ENCODE measurements around the gene ZNF385B.

ZNF385B gene

DNA sequence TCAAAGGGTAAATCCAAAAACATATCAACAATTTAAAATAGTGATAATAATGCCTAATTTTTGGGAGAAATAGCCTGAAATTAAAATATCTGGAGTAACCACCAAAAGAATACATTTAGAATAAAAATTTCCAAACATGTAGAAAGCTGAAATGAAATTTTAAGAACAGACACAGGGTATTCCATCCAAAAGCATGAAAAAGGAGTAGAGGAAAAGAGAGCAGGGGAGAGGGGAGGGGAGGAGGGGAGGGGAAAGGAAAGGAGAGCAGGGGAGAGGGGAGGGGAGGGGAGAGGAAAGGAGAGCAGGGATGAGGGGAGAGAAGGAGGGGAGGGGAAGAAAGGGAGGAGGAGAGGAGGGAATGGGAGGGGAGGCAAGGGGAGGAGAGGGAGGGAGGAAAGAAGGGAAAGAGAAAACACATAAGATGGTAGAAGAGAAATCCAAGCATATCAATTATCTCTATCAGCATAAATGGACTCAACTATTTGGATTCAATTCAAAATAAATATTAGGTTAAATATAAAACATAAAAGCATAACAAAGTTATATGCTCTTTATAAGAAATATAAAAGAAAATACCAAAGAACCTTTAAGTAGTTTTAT, 141.1 kb downstream of the ZNF385B start:
- Mint-ChIP-seq H3K27me3 (no peaks in the 10 kb centered on the region), H3K4me3 (no peak overlapping the region), H3K4me1 (no peaks in the 10 kb centered on the region), H3K36me3 (no peaks in the 10 kb centered on the region), H3K9me3 (no peaks in the 10 kb centered on the region), H3K27ac (no peak overlapping the region)
- CTCF ChIA-PET = no interaction called here
- DNase-seq = no peak

DNA sequence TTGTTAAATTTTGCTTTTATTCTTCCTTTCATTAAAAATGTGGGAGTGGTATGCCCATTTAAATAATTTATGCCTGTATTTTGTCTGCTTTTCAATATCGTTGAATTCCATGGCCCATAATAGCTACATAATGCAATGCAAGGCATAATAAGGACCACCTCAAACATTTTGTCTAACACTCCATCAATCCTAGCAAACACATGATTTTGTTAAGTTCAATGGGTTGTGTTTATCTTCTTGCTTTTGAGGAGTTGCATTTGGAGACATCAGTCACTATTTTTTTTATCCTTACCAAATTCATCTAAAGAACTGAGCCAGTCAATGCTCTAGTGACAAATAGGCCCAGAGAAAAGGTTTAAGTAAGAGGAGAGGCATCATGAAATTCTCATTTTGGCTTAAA, 145.5 kb downstream of the ZNF385B start:
- CTCF ChIA-PET = no interaction called here
- H3K27ac Mint-ChIP-seq = no peak overlapping the region
- no peak overlapping the region for H3K4me3 Mint-ChIP-seq
- no peaks in the 10 kb centered on the region for H3K36me3 Mint-ChIP-seq
- no peaks in the 10 kb centered on the region for H3K27me3 Mint-ChIP-seq
- H3K9me3 Mint-ChIP-seq = no peaks in the 10 kb centered on the region
- DNase-seq = no peak
- H3K4me1 Mint-ChIP-seq = no peaks in the 10 kb centered on the region

DNA sequence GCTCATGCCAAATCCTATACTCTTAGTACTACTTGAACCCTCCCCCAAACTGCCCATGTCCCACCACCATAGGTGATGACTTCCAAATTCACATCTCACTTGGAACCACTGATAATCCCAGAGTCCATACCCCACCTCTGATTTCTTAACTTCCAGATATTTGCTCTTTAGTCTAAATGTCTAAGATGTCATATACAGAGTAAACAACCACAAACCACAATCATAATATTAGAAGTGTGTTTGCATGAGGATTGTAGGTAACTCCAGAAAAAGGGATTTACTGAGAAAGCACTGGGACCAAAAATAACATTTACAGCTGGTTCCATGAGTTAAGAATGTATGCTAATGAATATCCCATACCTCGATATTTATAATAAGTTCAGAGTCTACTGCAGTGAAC, 146.2 kb downstream of the ZNF385B start:
- Mint-ChIP-seq H3K9me3 (no peaks in the 10 kb centered on the region), H3K36me3 (no peaks in the 10 kb centered on the region), H3K4me3 (no peak overlapping the region), H3K27me3 (no peaks in the 10 kb centered on the region), H3K4me1 (no peaks in the 10 kb centered on the region), H3K27ac (no peak overlapping the region)
- CTCF ChIA-PET = no interaction called here
- DNase-seq = no peak

DNA sequence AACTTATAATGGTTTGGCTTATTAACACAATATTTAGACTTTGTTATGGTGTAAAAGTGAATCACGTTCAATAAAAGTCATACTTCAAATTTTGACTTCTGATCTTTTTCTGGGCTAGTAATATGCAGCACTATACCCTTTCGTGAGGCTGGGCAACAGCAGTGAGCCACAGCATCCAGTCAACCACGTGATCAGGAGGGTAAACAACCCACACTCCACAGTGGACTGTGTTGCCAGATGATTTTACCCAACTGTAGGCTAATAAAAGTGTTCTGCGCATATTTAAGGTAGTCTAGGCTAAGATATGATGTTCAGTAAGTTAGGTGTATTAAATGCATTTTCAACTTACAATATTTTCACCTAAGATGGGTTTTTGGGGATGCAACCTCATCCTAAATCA, 148.6 kb downstream of the ZNF385B start:
- CTCF ChIA-PET = no interaction called here
- Mint-ChIP-seq H3K27ac (no peak overlapping the region), H3K27me3 (no peaks in the 10 kb centered on the region), H3K4me3 (no peak overlapping the region), H3K36me3 (no peaks in the 10 kb centered on the region), H3K9me3 (no peaks in the 10 kb centered on the region), H3K4me1 (no peaks in the 10 kb centered on the region)
- no peak for DNase-seq

DNA sequence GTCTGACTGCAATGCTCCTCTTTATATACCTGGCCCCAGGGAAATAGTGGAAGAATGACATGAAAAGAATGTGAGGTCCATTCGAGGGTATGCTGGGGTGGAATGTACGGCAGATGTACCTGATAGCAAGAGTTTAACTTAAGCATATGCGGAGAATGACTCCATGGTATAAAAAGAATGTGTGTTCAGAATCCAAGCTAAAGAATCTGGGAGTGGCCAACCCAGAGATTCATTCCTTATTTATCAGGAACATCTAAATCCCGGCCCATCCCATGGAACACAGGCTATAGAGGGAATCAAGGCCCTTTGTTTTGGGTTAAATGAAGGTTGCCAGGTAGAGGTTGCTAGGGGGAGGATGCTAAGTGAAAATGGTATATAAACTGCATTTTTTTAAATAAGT, 150.0 kb downstream of the ZNF385B start:
- Mint-ChIP-seq H3K4me3 (no peak overlapping the region), H3K27ac (no peak overlapping the region), H3K9me3 (no peaks in the 10 kb centered on the region), H3K27me3 (no peaks in the 10 kb centered on the region), H3K4me1 (no peaks in the 10 kb centered on the region), H3K36me3 (no peaks in the 10 kb centered on the region)
- no peak for DNase-seq
- CTCF ChIA-PET = no interaction called here

DNA sequence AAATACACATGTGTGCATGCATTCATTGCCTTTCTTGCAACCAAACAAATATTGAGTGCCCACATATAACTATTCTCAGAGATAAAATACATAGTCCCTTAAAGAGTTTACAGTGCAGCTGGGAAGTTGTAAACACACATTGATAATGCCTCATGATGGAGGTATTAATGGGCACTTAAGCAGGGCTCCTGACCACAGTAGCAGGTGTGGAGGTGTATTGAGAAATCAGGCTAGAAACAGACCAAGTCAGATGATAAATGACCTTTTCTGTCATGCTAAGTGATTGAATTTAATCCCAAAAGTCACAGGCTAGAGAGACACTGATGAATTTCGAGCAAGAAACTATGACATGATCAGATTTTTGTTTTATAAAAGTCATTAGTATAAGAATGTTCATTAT, 157.7 kb downstream of the ZNF385B start:
- no peak overlapping the region for H3K4me3 Mint-ChIP-seq
- H3K36me3 Mint-ChIP-seq = no peaks in the 10 kb centered on the region
- no peak overlapping the region for H3K27ac Mint-ChIP-seq
- no peaks in the 10 kb centered on the region for H3K9me3 Mint-ChIP-seq
- no peaks in the 10 kb centered on the region for H3K4me1 Mint-ChIP-seq
- no peaks in the 10 kb centered on the region for H3K27me3 Mint-ChIP-seq
- CTCF ChIA-PET = no interaction called here
- no peak for DNase-seq

DNA sequence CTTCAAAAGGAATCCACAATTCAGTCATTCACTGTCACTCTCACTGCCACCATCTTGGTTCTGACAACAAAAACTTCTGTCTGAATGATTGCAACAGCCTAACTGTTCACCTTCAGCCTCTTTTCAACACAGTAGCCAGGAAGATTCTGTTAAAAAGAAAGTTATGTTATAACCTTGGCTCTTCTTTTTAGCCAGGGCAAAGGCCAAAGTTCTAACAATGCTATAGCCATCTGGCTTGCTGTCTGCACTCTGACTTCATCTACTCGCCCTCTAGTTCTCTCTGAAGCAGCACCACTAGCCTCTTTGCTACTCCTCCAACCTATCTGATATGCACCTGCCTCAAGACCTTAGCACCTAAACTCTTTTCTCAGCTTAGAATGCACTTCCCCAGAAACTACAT, 158.5 kb downstream of the ZNF385B start:
- Mint-ChIP-seq H3K27ac (no peak overlapping the region), H3K4me1 (no peaks in the 10 kb centered on the region), H3K36me3 (no peaks in the 10 kb centered on the region), H3K9me3 (no peaks in the 10 kb centered on the region), H3K4me3 (no peak overlapping the region), H3K27me3 (no peaks in the 10 kb centered on the region)
- no peak for DNase-seq
- CTCF ChIA-PET = no interaction called here

DNA sequence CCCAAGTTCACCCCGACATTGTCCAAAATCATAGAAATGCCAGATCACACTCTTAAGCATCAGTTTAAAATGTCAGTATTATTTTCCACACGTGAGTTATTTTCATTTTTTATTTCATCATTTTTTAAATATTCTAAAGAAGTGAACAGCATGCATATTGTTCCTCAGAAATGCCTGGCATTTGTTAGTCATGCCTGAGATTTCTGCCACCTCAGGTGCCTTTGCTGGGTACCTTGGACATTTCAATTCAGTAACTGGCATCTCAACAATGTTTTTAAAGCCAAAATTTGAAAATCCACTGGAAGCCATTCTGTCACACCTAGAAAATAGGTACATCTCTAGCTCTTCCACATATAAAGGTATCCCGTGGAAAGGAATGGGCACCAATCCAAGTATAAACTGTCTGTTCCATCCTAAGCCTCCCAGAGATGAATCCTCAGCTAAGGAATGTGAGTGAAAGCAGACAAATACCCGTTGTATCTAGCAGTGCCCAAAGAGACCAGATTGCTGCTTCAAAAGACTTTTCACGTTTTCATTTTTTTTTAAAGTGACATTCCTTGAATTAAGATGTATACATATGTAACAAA, 159.8 kb downstream of the ZNF385B start:
- CTCF ChIA-PET = no interaction called here
- DNase-seq = no peak

DNA sequence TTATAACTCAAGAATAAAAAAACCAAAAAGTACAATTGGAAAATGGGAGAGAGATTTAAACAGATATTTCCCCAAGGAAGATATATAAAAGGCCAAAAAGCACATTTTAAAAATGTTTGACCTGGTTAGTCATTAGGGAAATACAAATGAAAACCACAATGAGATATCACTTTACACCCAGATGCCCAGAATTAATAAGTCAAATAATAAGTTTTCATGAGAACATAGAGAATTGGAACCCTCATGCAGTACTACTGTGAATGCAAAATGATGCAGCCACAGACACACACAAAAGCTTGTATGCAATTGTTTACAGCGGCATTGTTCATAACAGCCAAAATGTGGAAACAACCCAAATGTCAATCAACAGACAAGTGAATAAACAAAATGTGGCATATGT, 165.9 kb downstream of the ZNF385B start:
- Mint-ChIP-seq H3K4me1 (no peaks in the 10 kb centered on the region), H3K36me3 (no peaks in the 10 kb centered on the region), H3K27me3 (no peaks in the 10 kb centered on the region), H3K9me3 (peaks cover 1% of the 10 kb centered on the region), H3K27ac (no peak overlapping the region), H3K4me3 (no peak overlapping the region)
- CTCF ChIA-PET = no interaction called here
- DNase-seq = no peak

More for the DNA sequence above, 159.8 kb downstream of the ZNF385B start:
- no peaks in the 10 kb centered on the region for H3K4me1 Mint-ChIP-seq
- no peaks in the 10 kb centered on the region for H3K9me3 Mint-ChIP-seq
- H3K27ac Mint-ChIP-seq = no peak overlapping the region
- no peak overlapping the region for H3K4me3 Mint-ChIP-seq
- H3K27me3 Mint-ChIP-seq = no peaks in the 10 kb centered on the region
- H3K36me3 Mint-ChIP-seq = no peaks in the 10 kb centered on the region

DNA sequence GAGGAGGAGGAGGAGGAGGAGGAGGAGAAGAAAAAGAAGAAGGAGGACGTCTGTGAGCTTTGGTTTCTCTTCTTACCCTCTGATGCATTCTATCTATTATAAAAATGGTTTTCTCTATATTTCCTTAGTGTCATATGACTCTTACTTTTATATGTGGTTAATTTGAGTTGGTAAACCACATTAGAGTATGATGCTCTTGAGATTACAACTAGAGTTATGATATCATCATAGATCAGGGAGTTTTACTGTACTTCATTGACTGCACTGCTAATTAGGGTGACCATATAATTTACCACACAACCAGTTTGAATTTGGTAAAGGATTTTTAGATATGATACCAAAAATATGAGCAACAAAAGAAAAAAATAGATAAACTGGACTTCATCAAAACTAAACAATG, 166.4 kb downstream of the ZNF385B start:
- Mint-ChIP-seq H3K9me3 (peaks cover 1% of the 10 kb centered on the region), H3K4me3 (no peak overlapping the region), H3K27me3 (no peaks in the 10 kb centered on the region), H3K4me1 (no peaks in the 10 kb centered on the region), H3K36me3 (no peaks in the 10 kb centered on the region), H3K27ac (no peak overlapping the region)
- CTCF ChIA-PET = no interaction called here
- no peak for DNase-seq

DNA sequence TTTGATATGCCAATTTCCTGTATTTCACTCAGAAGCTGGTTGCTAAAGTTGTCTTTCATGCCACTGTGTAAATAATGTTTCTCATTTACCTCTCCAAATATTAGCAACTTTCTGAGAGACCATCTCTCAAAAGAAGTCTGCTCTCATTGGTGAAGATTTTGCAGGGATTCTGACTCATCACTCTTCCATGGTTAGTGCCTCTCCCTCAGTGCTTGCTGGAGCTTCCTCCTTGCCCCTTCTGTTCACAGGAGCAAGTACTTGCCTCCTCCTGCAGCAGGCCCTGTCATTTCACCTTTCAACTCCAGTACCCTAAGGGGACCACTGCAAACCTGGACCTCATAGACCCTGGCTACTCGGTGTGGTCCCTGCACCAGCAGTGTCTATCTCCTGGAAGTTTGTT, 168.8 kb downstream of the ZNF385B start:
- H3K36me3 Mint-ChIP-seq = no peaks in the 10 kb centered on the region
- H3K27ac Mint-ChIP-seq = no peak overlapping the region
- H3K27me3 Mint-ChIP-seq = no peaks in the 10 kb centered on the region
- peaks cover 1% of the 10 kb centered on the region for H3K9me3 Mint-ChIP-seq
- CTCF ChIA-PET = interaction anchor here (0.5 kb wide), 1 partner anchor 97 kb away, joined by 3 read pairs; no protein-coding TSS in a partner anchor
- no peaks in the 10 kb centered on the region for H3K4me1 Mint-ChIP-seq
- DNase-seq = no peak
- H3K4me3 Mint-ChIP-seq = no peak overlapping the region

DNA sequence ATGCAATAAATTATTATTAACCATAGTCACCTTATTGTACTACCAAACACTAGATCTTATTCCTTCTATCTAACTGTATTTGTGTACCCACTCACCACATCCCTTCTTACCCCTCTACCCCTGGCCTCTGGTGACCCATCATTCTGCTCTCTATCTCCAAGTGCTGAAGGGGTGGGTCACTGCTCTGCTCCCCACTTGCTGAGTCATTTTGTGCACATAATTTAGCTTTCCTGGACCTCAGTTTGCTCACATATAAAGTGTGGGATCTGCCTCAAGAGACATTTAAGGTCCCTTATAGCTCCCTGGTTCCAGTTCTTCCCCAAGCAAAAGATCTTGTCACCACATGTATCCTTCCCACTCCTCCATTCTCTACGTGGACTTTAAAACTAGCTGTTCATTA, 169.4 kb downstream of the ZNF385B start:
- Mint-ChIP-seq H3K27ac (no peak overlapping the region), H3K4me1 (no peaks in the 10 kb centered on the region), H3K27me3 (no peaks in the 10 kb centered on the region), H3K9me3 (peaks cover 1% of the 10 kb centered on the region), H3K36me3 (no peaks in the 10 kb centered on the region), H3K4me3 (no peak overlapping the region)
- DNase-seq = no peak
- CTCF ChIA-PET = no interaction called here

DNA sequence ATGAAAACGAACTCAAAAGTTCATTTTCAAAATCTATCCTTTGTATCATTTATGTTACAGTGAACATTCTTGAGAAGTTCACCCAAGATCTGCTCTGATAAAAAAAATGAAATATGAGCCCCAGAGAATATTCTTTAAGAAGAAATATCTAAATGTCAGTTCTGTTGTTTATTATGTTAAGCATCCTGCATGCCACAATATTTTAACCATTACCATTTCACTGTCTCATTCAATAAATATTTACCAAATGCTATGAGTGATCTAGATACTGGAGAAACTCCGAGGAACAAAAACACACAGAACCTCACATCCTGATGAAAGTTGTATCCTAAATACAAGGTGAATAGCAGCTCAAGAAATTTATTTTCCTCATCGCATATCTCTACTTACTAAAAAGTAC, 170.2 kb downstream of the ZNF385B start:
- CTCF ChIA-PET = no interaction called here

DNA sequence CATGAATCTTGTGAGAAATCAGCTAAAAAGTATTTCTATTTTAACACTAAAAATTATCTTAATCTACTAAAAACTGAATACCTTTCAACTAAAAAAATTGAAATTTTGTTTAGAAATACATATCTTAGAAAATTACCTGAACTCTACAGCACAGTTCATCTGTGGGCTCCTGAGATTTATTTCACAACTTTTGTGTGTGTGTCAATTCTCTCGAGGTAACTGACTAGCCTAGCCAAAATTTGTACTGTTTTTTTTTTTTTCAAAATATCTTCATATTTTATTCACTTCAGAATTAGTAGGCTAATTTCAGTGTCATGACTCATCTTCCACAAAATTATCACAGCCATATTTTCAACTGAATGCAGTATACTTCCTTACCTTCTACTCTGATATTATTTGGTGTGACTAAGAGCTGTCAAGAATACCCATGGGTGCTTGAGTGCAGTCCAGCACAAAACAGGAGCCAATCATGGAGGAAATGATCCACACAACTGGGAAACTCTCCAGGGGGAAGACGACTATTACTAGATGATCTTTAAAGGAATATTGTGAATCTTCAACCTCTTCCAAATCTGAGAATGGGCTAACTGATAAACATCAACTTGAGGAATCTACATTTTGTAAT, 174.6 kb downstream of the ZNF385B start:
- Mint-ChIP-seq H3K36me3 (no peaks in the 10 kb centered on the region), H3K4me1 (no peaks in the 10 kb centered on the region), H3K9me3 (no peaks in the 10 kb centered on the region), H3K4me3 (no peak overlapping the region), H3K27ac (no peak overlapping the region), H3K27me3 (no peaks in the 10 kb centered on the region)
- DNase-seq = no peak
- CTCF ChIA-PET = no interaction called here

More for the DNA sequence above, 170.2 kb downstream of the ZNF385B start:
- H3K36me3 Mint-ChIP-seq = no peaks in the 10 kb centered on the region
- no peak overlapping the region for H3K4me3 Mint-ChIP-seq
- H3K4me1 Mint-ChIP-seq = no peaks in the 10 kb centered on the region
- no peak for DNase-seq
- H3K9me3 Mint-ChIP-seq = peaks cover 1% of the 10 kb centered on the region
- no peaks in the 10 kb centered on the region for H3K27me3 Mint-ChIP-seq
- no peak overlapping the region for H3K27ac Mint-ChIP-seq

DNA sequence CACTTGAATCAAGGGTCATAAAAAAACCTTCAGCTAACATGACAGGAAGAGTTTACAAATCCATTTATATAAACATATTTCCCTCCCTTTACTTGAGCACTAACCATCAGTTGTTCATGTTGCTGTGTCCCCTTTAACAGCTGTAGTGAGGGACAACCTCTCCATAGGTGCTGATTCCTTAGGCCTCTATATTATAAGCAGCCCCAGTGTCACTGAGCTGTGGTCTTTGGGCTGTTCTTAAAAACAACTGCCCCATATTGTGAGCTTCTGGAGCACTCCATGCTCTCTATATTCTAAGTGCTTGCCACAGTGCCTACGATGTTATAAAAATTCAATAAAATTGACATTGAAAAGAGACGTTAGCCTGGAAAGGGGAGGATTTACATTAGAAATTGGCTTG, 175.3 kb downstream of the ZNF385B start:
- CTCF ChIA-PET = no interaction called here

More for the DNA sequence above, 175.3 kb downstream of the ZNF385B start:
- no peaks in the 10 kb centered on the region for H3K4me1 Mint-ChIP-seq
- H3K27me3 Mint-ChIP-seq = no peaks in the 10 kb centered on the region
- no peaks in the 10 kb centered on the region for H3K36me3 Mint-ChIP-seq
- no peaks in the 10 kb centered on the region for H3K9me3 Mint-ChIP-seq
- no peak for DNase-seq
- no peak overlapping the region for H3K4me3 Mint-ChIP-seq
- H3K27ac Mint-ChIP-seq = no peak overlapping the region
